T-helper 1 cell (primary cell): ENCODE measurements around the gene GPX1.
A peak's percentile ranks its signal among the peaks of the same experiment; 100 is the strongest.
"Not testable (repeated sequence)": the region's sequence is repeated elsewhere in the genome, so short reads cannot be mapped to it uniquely, and the experiment has no call there.

Experiments used
- DNase-seq, 5 donors: peaks; one replicate each; pipeline ENCODE4 v3.0.0-alpha.2; 2012 to 2020

The GPX1 gene

GRCh38 chr3:49357443-49358216, 523 bp downstream of the GPX1 start:
- peak; percentile 25 to 49 (median 29) for DNase-seq

- not testable (repeated sequence) for DNase-seq
Measured at GRCh38 chr3:49357095-49357442, 1.1 kb downstream of the GPX1 start.

- no peak for DNase-seq
Measured at GRCh38 chr3:49352890-49353421, 5.2 kb downstream of the GPX1 start.

GRCh38 chr3:49352281-49352680, 5.9 kb downstream of the GPX1 start:
- no peak for DNase-seq

- no peak for DNase-seq
Measured at GRCh38 chr3:49351521-49352011, 6.6 kb downstream of the GPX1 start.

GRCh38 chr3:49349348-49350114, 8.6 kb downstream of the GPX1 start:
- no peak for DNase-seq

- DNase-seq, result not testable (repeated sequence)
Measured at GRCh38 chr3:49348361-49348760, 9.8 kb downstream of the GPX1 start.

- DNase-seq, result no peak
Measured at GRCh38 chr3:49346797-49347251, 11.3 kb downstream of the GPX1 start.

- no peak for DNase-seq
Measured at GRCh38 chr3:49343163-49343562, 15.0 kb downstream of the GPX1 start.

- DNase-seq, result no peak
Measured at GRCh38 chr3:49341996-49342395, 16.2 kb downstream of the GPX1 start.

- DNase-seq, result peak; percentile 78 to 97 (median 88)
Measured at GRCh38 chr3:49339941-49340800, 18.0 kb downstream of the GPX1 start, which contains the start of gene USP4. USP4 (minus strand) TSS chr3:49340053; CDS start chr3:49340024, 29 bp downstream.

- peak in 2 of 5 donors; percentile 12 to 13 for DNase-seq
Measured at GRCh38 chr3:49339581-49339940, 18.6 kb downstream of the GPX1 start.

GRCh38 chr3:49333916-49334633, 24.1 kb downstream of the GPX1 start:
- no peak for DNase-seq

GRCh38 chr3:49333091-49333490, 25.1 kb downstream of the GPX1 start:
- peak in 3 of 5 donors; percentile 4 to 33 (median 12) for DNase-seq

GRCh38 chr3:49329186-49329585, 29.0 kb downstream of the GPX1 start:
- DNase-seq, result no peak

GRCh38 chr3:49328350-49328749, 29.8 kb downstream of the GPX1 start:
- not testable (repeated sequence) for DNase-seq

GRCh38 chr3:49327485-49327884, 30.7 kb downstream of the GPX1 start:
- DNase-seq, result no peak

GRCh38 chr3:49324768-49325167, 33.4 kb downstream of the GPX1 start:
- no peak for DNase-seq

GRCh38 chr3:49316696-49317457, 41.3 kb downstream of the GPX1 start:
- DNase-seq, result no peak

GRCh38 chr3:49313896-49314688, 44.1 kb downstream of the GPX1 start:
- no peak for DNase-seq
